Bone marrow (tissue), 2 donors: ENCODE results near the gene EVI5L.
"Not testable (repeated sequence)": the region's sequence is repeated elsewhere in the genome, so short reads cannot be mapped to it uniquely, and the experiment has no call there.

Experiments used
- DNase-seq, 2 donors: peaks; one replicate each; lab custom pipeline; 2025; lab: John Stamatoyannopoulos, UW

Gene EVI5L

DNA sequence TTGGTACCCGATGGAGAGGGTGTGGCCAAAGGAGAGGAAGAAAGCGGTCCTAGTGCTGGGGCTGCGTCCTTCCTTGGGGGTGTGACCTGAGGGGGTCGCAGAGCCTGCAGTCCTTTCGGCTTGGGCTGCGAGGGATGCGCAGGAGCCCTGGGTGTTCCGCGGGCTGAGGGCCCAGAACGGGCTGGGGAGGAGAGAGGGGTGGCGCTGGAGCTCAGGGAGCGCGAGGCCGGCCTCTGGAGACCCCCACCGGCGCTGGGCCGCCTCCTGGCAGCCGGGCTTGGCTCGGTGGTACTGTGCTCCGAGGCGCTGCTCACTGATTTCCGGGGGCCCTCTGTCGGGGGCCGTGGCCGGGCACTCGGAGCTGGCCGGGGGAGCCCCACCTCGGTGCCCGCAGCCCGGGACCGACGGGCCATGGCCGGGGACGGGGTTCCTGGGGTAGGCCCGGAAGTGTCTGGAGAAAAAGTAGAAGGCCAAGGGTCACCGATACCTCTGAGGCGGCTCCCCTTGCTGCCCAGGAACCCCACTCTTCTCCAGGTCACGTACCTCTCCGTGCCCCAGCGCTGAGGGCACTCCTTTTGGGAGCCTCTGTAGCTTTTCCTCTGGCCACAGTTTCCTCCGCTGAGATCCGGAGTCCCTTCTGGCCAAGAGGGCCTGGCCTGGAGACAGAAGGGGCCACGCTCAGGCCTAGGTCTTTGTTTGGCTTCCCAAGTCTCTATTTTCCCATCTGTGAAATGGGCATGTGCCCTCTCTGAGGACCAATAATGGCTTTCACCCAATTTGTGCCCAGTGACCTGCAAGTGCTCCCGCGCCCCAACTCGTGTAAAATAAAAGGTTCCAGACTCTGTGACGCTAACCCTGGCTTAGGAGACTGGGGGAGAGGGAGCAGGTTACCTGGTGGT lies 42.5 kb downstream of the EVI5L start:
- no peak for DNase-seq

GRCh38 chr19:7873304-7874075 lies 43.5 kb downstream of the EVI5L start:
- DNase-seq, result no peak

GRCh38 chr19:7874076-7874896 lies 44.3 kb downstream of the EVI5L start, which contains the start of gene PRR36:
Gene PRR36, minus strand, starts transcription at chr19:7874390. Its CDS starts 701 bp downstream, at chr19:7873689.
- no peak for DNase-seq

DNA sequence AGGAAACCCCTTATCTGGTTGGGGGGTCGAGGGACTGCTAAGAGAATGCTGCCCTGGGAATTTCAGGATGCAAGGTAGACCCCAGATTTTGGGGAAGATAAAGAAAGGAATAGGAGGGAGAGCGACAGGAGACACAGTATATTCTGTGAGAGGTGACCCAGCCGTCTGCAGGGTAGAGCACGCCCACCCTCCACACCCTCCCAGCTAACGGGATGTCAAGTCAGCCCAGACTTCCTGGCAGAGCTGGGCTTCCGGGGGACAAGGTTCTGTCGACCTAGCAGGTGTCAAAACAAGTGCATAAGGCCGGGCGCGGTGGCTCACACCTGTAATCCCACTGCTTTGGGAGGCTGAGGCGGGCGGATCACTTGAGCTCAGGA lies 44.9 kb downstream of the EVI5L start:
- DNase-seq, result no peak

GRCh38 chr19:7877249-7877836 lies 47.3 kb downstream of the EVI5L start:
- no peak for DNase-seq

DNA sequence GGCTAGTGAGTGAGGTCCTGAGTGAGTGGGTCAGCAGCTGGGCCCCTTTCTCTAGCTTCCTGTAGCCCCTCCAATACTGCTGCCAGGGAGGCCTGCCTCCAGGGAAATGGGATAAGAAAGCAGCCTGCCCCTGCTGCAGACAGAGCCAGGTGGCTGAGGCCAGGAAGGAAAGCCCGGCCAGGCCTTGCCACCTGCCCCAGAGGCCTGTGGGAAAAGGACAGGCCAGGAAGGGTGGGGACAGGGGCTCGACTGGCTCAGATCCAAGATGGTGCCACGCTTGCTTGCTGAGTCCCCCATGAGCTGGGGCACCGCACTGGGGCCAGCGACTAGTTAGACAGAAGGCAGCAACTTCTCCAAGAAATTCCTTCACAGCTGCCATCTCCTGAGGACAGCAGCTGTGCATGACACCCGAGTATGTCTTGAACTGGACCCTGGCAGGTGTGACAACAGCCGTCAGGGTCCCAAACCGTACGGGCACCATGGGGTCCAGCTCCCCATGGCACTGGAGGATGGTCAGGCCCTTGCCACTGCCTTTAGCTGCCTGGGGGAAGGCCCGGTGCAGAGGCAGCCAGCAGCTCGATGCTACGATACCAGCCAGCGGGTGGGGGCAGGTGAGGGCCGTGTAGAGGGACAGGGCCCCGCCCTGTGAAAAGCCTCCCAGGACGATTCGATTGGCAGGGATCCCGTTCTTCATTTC lies 49.2 kb downstream of the EVI5L start:
- DNase-seq, result no peak

GRCh38 chr19:7879836-7880235 lies 49.8 kb downstream of the EVI5L start:
- no peak for DNase-seq

DNA sequence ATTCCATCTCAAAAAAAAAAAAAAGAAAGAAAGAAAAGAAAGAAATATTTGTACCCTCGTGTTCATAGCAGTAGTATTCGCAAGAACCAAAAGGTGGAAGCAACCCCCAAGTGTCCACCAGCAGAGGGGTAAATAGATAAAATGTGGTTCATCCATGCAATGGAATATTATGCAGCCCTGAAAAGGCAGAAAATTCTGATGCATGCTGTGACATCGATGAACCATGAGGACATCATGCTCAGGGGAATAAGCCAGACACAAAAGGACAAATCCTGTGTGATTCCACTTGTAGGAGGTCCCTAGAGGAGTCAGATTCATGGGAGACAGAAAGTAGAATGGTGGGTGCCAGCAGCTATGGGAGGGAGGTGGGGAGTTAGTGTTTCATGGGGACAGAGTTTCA lies 51.9 kb downstream of the EVI5L start:
- DNase-seq, result no peak

DNA sequence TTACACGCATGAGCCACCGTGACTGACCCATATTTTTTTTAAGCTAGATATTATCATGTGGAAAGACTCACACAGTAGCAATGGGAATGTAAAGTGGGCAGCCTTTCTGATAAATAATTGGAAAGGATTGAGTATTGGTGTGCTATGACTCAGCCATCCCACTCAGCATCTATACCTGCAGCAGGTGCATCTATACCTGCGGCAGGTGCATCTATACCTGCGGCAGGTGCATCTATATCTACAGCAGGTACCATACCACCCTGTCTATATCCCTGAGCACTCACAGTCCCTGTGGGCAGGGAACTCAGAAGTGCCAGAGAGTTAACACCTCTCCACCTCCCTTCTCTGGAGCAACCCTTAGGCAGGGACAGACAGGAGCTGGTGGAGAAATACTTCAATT lies 53.1 kb downstream of the EVI5L start:
- no peak for DNase-seq

GRCh38 chr19:7883796-7884570 lies 54.0 kb downstream of the EVI5L start:
- DNase-seq, result no peak

DNA sequence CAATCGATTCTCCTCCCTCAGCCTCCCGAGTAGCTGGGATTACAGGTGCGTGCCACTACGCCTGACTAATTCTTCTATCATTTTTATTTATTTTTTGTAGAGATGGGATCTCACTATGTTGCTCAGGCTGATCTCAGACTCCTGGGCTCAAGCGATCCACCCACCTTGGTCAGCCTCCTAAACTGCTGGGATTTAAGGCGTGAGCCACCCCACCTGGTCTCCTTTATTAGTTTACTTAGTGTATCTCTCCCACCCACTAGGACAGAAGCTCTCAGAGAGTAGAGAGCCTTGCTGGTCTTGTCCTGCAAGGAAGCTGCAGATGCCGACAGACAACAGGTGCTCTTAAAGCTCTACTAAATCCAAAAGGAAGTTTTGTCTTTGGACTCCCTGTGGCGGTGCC lies 55.8 kb downstream of the EVI5L start:
- no peak for DNase-seq

DNA sequence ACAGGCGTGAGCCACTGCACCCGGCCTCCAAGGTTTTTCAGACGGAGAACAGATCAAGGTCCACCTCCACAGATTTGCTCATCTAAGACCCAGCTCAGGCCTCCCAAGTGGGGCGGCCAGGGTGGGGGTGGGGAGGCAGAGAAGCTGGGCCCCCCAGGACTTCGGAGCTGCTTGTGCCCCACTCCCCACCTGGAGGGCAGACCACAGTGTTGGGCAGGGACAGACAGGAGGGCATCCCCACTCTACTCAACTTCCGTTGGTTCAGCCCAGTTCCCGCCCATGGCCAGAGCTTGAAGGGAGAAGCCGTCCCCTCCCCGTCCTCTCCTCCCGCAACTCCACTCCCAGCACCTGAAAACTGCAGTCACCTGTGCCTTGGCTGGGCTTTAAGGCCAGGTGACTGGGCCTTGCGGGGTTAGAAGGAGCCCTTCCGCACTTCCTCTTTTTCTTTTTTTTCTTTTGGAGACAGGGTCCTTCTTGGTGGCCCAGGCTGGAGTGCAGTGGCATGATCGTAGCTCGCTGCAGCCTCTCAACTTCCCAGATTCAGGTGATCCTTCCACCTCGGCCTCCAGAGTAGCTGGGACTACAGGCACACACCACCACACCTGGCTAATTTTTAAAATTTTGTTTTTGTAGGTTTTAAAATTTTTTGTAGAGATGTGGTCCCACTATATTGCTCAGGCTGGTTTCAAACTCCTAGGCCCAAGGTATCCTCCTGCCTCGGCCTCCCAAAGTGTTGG lies 57.6 kb downstream of the EVI5L start:
- no peak for DNase-seq

DNA sequence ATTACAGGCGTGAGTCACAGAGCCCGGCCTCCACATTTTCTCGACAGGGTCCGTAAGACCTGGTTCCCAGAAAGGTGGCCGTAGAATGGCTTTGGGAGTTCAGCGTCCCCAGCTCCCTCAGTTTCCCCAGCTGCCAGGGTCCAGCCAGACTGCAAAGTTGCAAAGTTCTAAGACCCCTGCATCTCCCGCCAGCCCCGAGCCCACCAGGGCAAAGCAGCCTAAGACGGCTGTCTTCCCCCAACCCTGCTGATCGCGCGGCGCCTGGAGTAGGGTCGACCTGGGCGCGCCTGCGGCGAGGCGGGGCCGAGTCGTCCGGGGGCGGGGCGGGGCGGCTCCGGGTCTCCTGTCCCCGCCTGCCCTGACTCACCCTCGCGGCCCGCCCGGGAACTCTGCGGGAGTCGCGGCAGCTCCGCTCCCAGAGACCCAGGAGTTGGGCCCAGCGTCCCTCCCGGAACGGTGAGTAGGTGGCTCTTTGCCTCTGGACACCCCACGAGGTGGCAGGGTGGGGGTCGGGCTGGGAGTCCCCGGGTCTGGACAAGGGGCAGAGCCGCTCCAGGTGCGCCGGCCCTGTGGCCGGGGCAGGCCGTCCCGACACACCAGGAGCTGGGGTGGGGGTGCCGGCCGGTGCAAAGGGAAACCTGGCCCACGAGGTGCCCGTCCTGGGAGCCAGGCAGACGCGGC lies 58.3 kb downstream of the EVI5L start, which contains the start of gene LRRC8E:
TSS of gene LRRC8E (plus strand) at position 366 of the 681 bp plus-strand sequence. CDS start 7,094 bp downstream, outside the sequence.
- DNase-seq, result no peak

- DNase-seq, result no peak
These were observed 58.8 kb downstream of the EVI5L start for GRCh38 chr19:7888826-7889217.

- not testable (repeated sequence) for DNase-seq
These were observed 63.5 kb downstream of the EVI5L start for GRCh38 chr19:7893362-7894101.

DNA sequence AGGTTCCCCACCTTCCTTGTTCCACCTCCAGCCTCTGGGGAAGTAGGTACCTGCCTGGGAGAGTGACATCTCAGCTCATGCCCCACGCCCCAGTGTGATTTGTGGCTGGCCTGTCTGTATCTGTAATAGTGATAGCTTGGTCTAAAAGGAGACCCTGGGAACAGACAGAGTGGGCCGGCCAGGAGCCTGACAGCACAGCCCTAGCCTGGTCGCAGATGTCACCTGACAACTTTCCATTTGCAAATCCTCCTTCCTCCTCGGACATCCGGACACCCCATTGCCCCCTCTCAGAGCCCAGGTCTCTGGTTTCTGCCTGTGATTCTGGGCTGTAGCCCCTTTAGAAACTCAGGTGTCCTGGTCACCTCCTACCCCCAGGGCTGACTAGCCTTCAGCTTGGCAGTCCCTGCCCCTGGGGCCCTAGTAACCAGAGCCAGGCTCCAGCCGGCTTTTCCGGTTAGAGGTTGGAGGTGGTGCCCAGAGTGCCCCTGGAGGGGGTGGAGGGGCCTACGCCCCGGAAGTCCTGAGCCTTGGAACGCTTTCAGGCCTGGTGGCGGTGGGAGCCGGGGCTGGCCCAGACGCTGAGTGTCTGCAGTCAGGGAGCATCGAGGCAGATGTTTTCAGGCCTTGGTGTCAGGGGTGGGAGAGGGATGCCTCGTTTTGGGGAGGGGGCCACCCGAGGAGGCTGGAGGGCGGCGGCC lies 64.7 kb downstream of the EVI5L start:
- no peak for DNase-seq

DNA sequence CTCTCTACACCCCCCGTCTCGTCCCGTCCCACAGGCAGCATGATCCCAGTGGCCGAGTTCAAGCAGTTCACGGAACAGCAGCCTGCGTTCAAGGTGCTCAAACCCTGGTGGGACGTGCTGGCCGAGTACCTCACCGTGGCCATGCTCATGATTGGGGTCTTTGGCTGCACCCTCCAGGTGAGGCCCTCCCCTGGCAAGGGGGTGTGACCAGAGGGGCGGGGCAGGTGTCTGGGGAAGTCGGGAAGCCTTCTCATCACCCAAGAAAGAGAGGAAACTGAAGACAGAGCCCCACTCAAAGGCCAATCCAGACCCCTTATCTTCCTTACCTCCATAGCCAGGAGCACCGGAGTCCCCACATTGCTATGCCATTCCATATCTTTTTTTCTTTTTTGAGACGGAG lies 65.5 kb downstream of the EVI5L start:
- DNase-seq, result no peak

DNA sequence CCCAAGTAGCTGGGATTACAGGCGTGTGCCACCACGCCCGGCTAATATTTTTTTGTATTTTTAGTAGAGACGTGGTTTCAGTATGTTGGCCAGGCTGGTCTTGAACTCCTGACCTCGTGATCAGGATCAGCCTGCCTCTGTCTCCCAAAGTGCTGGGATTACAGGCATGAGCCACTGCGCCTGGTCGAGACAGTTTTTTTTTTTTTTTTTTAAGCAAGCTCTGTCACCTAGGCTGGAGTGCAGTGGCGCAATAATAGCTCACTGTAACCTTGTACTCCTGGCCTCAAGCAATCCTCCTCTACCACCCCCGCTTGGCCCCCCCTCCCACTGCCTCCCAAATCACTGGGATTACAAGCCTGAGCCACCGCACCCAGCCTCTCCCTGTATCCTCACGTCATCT lies 67.3 kb downstream of the EVI5L start:
- no peak for DNase-seq
